B cell (primary cell): ENCODE data around the gene PGA4. TPM values are rescaled to one million over a fixed set of nuclear protein-coding genes. Genes with fewer than 3 reads are reported as not detected.

ENCODE experiments used
- ATAC-seq: fragments of 200-7000 bp; cut with Tn5 transposase; one replicate; pipeline ENCODE4 v1.10.0; 2021; ENCODE audit warnings: low read depth, mild to moderate bottlenecking, moderate number of reproducible peaks, moderate library complexity
- CTCF ChIA-PET: fragments of 350-600 bp; sonication (Branson Sonifier 250); formaldehyde crosslinking; loops from one replicate; lab custom pipeline; 2021; ENCODE audit warnings: antibody characterized with exemption, inconsistent platforms; lab: Charles Lee
- POLR2A ChIA-PET: fragments of 350-600 bp; sonication (Branson Sonifier 250); formaldehyde crosslinking; loops from one replicate; lab custom pipeline; 2021; ENCODE audit warnings: antibody characterized with exemption; lab: Charles Lee
- DNase-seq: peaks from one replicate; pipeline ENCODE4 v3.0.0; 2013
- H2AFZ ChIP-seq: 2 replicates; pipeline ENCODE4 v1.6.1; 2012; ENCODE audit warnings: mild to moderate bottlenecking, low read depth, low read length; ENCODE audit not compliant: insufficient read depth, poor library complexity, severe bottlenecking
- H3K27ac ChIP-seq, 2 donors: 1 replicate in 1 of 2; 2 replicates in 1 of 2; pipeline ENCODE4 v1.5.1; 2012 to 2013; ENCODE audit warnings: low read length in 2 of 2, mild to moderate bottlenecking in 2 of 2, moderate library complexity in 1 of 2
- H3K27me3 ChIP-seq, 4 experiments: fragments of 200-600 bp in 1 of 4; sonication (generic) in 1 of 4; replicated peaks in 1 of 4; 1 replicate in 2 of 4; 2 replicates in 2 of 4; pipeline versions ENCODE4 v1.6.1 to v1.7.0; 2013 to 2016; ENCODE audit warnings: low read length in 3 of 4, mild to moderate bottlenecking in 2 of 4, mixed read lengths in 1 of 4, moderate library complexity in 1 of 4; ENCODE audit not compliant: insufficient read depth in 4 of 4, control insufficient read depth in 3 of 4; ENCODE audit errors: control extremely low read depth in 1 of 4
- H3K36me3 ChIP-seq, 2 experiments: replicated peaks in 1 of 2; 1 replicate in 1 of 2; 2 replicates in 1 of 2; pipeline versions ENCODE4 v1.6.1 to v1.7.1; 2013; ENCODE audit warnings: low read length in 1 of 2; ENCODE audit not compliant: insufficient read depth in 2 of 2, control insufficient read depth in 1 of 2; ENCODE audit errors: control extremely low read depth in 1 of 2, extremely low read depth in 1 of 2
- H3K4me1 ChIP-seq, 2 donors: fragments of 200-600 bp in 1 of 2; sonication (generic) in 1 of 2; 1 replicate in 1 of 2; 2 replicates in 1 of 2; pipeline versions ENCODE4 v1.5.1 to v1.6.1; 2013 to 2017; ENCODE audit warnings: low read length in 2 of 2; ENCODE audit not compliant: control insufficient read depth in 2 of 2, insufficient read depth in 2 of 2
- H3K4me2 ChIP-seq: replicated peaks from 2 replicates; pipeline ENCODE3; 2012; ENCODE audit warnings: mild to moderate bottlenecking, low read depth, low read length; ENCODE audit not compliant: poor library complexity, severe bottlenecking
- H3K4me3 ChIP-seq, 5 experiments: fragments of 200-600 bp in 1 of 5; sonication (generic) in 1 of 5; 1 replicate in 3 of 5; 2 replicates in 2 of 5; pipeline versions ENCODE4 v1.5.1 to v1.7.0; 2011 to 2016; ENCODE audit warnings: low read length in 4 of 5, mild to moderate bottlenecking in 4 of 5, low read depth in 2 of 5, control low read depth in 1 of 5, moderate library complexity in 1 of 5; ENCODE audit not compliant: insufficient read depth in 1 of 5; ENCODE audit errors: control extremely low read depth in 1 of 5, extremely low read depth in 1 of 5
- H3K79me2 ChIP-seq: fragments of 200-600 bp; sonication (generic); one replicate; pipeline ENCODE4 v1.6.0; 2016; ENCODE audit warnings: low read length; ENCODE audit not compliant: control insufficient read depth, insufficient read depth
- H3K9ac ChIP-seq: fragments of 200-600 bp; sonication (generic); 2 replicates; pipeline ENCODE4 v1.6.1; 2017; ENCODE audit warnings: mild to moderate bottlenecking, low read length, moderate library complexity
- H3K9me3 ChIP-seq, 3 donors: one replicate each; pipeline versions ENCODE4 v1.6.1 to v1.7.1; 2013; ENCODE audit warnings: low read length in 2 of 3; ENCODE audit not compliant: control insufficient read depth in 2 of 3, insufficient read depth in 1 of 3; ENCODE audit errors: control extremely low read depth in 1 of 3
- H4K20me1 ChIP-seq: 2 replicates; pipeline ENCODE4 v1.6.0; 2012; ENCODE audit warnings: mild to moderate bottlenecking, low read length; ENCODE audit not compliant: insufficient read depth, control insufficient read depth, poor library complexity, severe bottlenecking
- H3K27ac Mint-ChIP-seq: one replicate; pipeline ENCODE4 v1.8.0; 2021; ENCODE audit warnings: mixed read lengths
- H3K27me3 Mint-ChIP-seq: one replicate; pipeline ENCODE4 v1.8.0; 2021; ENCODE audit warnings: mixed read lengths
- H3K4me1 Mint-ChIP-seq: one replicate; pipeline ENCODE4 v1.8.0; 2021; ENCODE audit warnings: mixed read lengths
- H3K4me3 Mint-ChIP-seq: one replicate; pipeline ENCODE4 v1.8.0; 2021; ENCODE audit warnings: mixed read lengths
- H3K9me3 Mint-ChIP-seq: one replicate; pipeline ENCODE4 v1.8.0; 2022; ENCODE audit warnings: mixed read lengths; ENCODE audit not compliant: insufficient read depth
- CTCF ChIP-seq: fragments of 200-600 bp; IDR thresholded peaks from one replicate; pipeline ENCODE4 v1.8.0; 2022; ENCODE audit warnings: antibody characterized with exemption, mild to moderate bottlenecking
- EZH2 ChIP-seq: IDR thresholded peaks from 2 replicates; pipeline ENCODE4 v1.6.1; 2012; ENCODE audit warnings: borderline replicate concordance, low read depth, mild to moderate bottlenecking, moderate library complexity, low read length; ENCODE audit not compliant: insufficient read depth, poor library complexity, severe bottlenecking
- WGBS: methylation state at CpG from one replicate; pipeline ENCODE4 v1.1.5; 2013; ENCODE audit warnings: missing lambda C conversion rate; ENCODE audit not compliant: insufficient coverage; 5-methylcytosine and 5-hydroxymethylcytosine counted together
- intact Hi-C: fragments of 100-400 bp; cut with micrococcal nuclease; formaldehyde crosslinking; loops from one replicate; pipeline ENCODE4 v1.10.0; 2022
- polyA plus RNA-seq: library from polyadenylated mRNA; depleted of rRNA; stranded (reverse); fragments of >200 nt; gene quantifications from 2 replicates; pipeline ENCODE4 v1.2.3, GENCODE V29; 2012
- total RNA-seq, 2 donors: library from RNA; stranded (reverse); fragments of 120-200 nt in 1 of 2; gene quantifications; 1 replicate in 1 of 2; 2 replicates in 1 of 2; pipeline versions ENCODE4 v1.2.3 to v1.2.4, GENCODE V29; 2013 to 2022

Gene PGA4
- total and polyA plus RNA-seq, 2 donors (not counting 1 experiment from before 2014, with no cell fraction given): not detected

DNA sequence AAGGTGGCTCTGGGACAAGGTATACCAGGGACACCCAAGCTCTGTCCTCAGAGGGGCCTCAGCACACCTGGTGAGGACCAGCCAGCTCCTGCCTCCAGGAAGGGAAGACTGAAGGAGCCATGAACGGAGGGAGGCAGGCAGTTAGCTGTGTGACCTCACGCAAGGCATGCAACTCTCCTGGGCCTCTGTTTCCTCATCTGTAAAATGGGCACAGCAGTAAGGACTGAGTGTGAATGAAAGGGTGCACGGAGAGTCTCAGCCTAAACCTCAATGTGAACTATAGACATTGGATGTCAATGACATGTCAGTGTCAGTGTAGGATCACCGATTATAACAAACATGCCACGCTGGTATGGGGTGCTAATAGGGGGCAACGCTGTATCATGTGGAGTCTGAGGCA lies 37.2 kb downstream of the PGA4 start:
- Mint-ChIP-seq H3K4me3 (no peak overlapping the region), H3K27ac (no peak overlapping the region), H3K4me1 (no peaks in the 10 kb centered on the region), H3K27me3 (no peaks in the 10 kb centered on the region), H3K9me3 (no peaks in the 10 kb centered on the region)
- intact Hi-C loops: loop anchor here (10.0 kb wide), 1 partner anchor 125 kb away; no protein-coding TSS in a partner anchor
- no peaks in the 10 kb centered on the region for H3K9me3 ChIP-seq
- H3K36me3 ChIP-seq: no peaks in the 10 kb centered on the region
- H3K27ac ChIP-seq: no peak overlapping the region
- no peaks in the 10 kb centered on the region for H3K4me1 ChIP-seq
- H3K27me3 ChIP-seq: no peaks in the 10 kb centered on the region
- H3K4me2 ChIP-seq: no peak overlapping the region
- H3K9ac ChIP-seq: no peak overlapping the region
- no peak overlapping the region for H3K4me3 ChIP-seq
- no peaks in the 10 kb centered on the region for H3K79me2 ChIP-seq
- ChIA-PET CTCF (no interaction called here), POLR2A (no interaction called here)
- no peaks in the 10 kb centered on the region for H4K20me1 ChIP-seq
- no peak overlapping the region for H2AFZ ChIP-seq
- TF ChIP-seq EZH2 (no peak), CTCF (no peak)
- no peak for DNase-seq
- WGBS: 94% methylated on average over 4 of the region's 6 CpGs
- ATAC-seq: no peak

GRCh38 chr11:61264371-61264770 lies 42.2 kb downstream of the PGA4 start:
- Histone ChIP-seq H3K27me3 (no peaks in the 10 kb centered on the region), H3K36me3 (no peaks in the 10 kb centered on the region), H3K27ac (no peak overlapping the region), H3K79me2 (no peaks in the 10 kb centered on the region), H4K20me1 (no peaks in the 10 kb centered on the region), H3K9me3 (no peaks in the 10 kb centered on the region), H2AFZ (no peak overlapping the region), H3K4me3 (no peak overlapping the region), H3K4me1 (no peaks in the 10 kb centered on the region), H3K9ac (no peak overlapping the region), H3K4me2 (no peak overlapping the region)
- H3K27ac Mint-ChIP-seq: no peak overlapping the region
- H3K9me3 Mint-ChIP-seq: no peaks in the 10 kb centered on the region
- no peaks in the 10 kb centered on the region for H3K27me3 Mint-ChIP-seq
- intact Hi-C loops: no loop called here
- WGBS: 95% methylated on average over 5 of the region's 6 CpGs
- DNase-seq (no peak), ATAC-seq (no peak)
- no peak for TF ChIP-seq EZH2
- no peak for TF ChIP-seq CTCF
- ChIA-PET POLR2A (interaction anchor here (0.9 kb wide), 1 partner anchor 50 kb away, joined by 11 read pairs; no protein-coding TSS in a partner anchor), CTCF (no interaction called here)
- no peak overlapping the region for H3K4me3 Mint-ChIP-seq
- H3K4me1 Mint-ChIP-seq: no peaks in the 10 kb centered on the region
